ENCODE results near the gene NEK1. TPM values are rescaled to one million over a fixed set of nuclear protein-coding genes. Genes with fewer than 3 reads are reported as not detected.
"Not testable (repeated sequence)": the region's sequence is repeated elsewhere in the genome, so short reads cannot be mapped to it uniquely, and the experiment has no call there.

NEK1 gene
- total RNA-seq, 1 donor from 2014 or later = 11.0 TPM

DNA sequence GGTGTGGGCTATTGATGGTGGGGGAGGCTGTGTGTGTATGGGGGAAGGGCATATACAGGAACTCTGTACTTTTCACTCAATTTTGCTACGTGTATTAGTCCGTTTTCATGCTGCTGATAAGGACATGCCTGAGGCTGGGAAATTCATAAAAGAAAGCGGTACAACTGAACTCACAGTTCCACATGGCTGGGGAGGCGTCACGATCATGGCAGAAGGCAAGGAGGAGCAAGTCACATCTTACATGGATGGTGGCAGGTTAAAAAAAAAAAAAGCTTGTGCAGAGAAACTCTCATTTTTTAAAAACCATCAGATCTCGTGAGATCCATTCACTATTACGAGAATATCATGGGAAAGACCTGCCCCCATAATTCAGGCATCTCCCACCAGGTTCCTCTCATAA lies 152.3 kb downstream of the NEK1 start:
- H3K27ac ChIP-seq = no peak overlapping the region

DNA sequence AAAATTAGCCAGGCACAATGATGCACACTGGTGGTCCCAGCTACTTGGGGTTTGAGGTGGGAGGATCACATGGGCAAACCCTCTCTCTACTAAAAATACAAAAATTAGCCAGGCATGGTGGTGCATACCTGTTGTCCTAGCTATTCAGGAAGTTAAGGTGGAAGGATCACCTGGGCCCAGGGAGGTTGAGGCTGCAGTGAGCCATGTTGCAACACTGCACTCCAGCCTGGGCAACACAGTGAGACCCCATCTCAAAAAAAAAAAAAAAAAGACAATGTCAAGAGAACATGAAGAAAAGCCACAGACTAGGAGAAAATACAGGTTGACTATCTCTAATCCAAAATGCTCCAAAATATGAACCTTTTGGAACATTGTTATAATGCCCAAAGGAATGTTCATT lies 153.8 kb downstream of the NEK1 start:
- intact Hi-C loops (cut with DNase I) = no loop called here
- no peak for DNase-seq (ENCODE audit: low spot score in 2 of 2)
- Histone ChIP-seq H3K36me3 (peaks cover 4 to 14% of the 10 kb centered on the region in 2 donors), H3K4me3 (no peak overlapping the region), H3K27me3 (no peaks in the 10 kb centered on the region), H3K27ac (no peak overlapping the region), H3K4me1 (no peaks in the 10 kb centered on the region), H3K9me3 (no peaks in the 10 kb centered on the region)
- TF ChIP-seq, protein P1, sequence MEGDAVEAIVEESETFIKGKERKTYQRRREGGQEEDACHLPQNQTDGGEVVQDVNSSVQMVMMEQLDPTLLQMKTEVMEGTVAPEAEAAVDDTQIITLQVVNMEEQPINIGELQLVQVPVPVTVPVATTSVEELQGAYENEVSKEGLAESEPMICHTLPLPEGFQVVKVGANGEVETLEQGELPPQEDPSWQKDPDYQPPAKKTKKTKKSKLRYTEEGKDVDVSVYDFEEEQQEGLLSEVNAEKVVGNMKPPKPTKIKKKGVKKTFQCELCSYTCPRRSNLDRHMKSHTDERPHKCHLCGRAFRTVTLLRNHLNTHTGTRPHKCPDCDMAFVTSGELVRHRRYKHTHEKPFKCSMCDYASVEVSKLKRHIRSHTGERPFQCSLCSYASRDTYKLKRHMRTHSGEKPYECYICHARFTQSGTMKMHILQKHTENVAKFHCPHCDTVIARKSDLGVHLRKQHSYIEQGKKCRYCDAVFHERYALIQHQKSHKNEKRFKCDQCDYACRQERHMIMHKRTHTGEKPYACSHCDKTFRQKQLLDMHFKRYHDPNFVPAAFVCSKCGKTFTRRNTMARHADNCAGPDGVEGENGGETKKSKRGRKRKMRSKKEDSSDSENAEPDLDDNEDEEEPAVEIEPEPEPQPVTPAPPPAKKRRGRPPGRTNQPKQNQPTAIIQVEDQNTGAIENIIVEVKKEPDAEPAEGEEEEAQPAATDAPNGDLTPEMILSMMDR (IDR thresholded peaks at IDR 0.05) = no peak

More for the DNA sequence above, 152.3 kb downstream of the NEK1 start:
- Histone ChIP-seq H3K4me1 (no peaks in the 10 kb centered on the region), H3K4me3 (no peak overlapping the region), H3K9me3 (no peaks in the 10 kb centered on the region), H3K36me3 (peaks cover 4 to 14% of the 10 kb centered on the region in 2 donors), H3K27me3 (no peaks in the 10 kb centered on the region)
- DNase-seq (ENCODE audit: low spot score in 2 of 2) = no peak
- TF ChIP-seq, protein P1 (IDR thresholded peaks at IDR 0.05) = no peak
- intact Hi-C loops (cut with DNase I) = no loop called here

DNA sequence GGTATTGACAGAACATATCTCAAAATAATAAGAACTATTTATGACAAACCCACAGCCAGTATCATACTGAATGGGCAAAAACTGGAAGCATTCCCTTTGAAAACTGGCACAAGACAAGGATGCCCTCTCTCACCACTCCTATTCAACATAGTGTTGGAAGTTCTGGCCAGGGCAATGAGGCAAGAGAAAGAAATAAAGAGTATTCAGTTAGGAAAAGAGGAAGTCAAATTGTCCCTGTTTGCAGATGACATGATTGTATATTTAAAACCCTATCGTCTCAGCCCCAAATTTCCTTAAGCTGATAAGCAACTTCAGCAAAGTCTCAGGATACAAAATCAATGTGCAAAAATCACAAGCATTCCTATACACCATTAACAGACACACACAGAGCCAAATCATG lies 159.7 kb downstream of the NEK1 start:
- intact Hi-C loops (cut with DNase I); H3K4me3 ChIP-seq; H3K27ac ChIP-seq; H3K9me3 ChIP-seq; H3K36me3 ChIP-seq; H3K27me3 ChIP-seq; DNase-seq (ENCODE audit: low spot score in 2 of 2); H3K4me1 ChIP-seq: not testable (repeated sequence)

DNA sequence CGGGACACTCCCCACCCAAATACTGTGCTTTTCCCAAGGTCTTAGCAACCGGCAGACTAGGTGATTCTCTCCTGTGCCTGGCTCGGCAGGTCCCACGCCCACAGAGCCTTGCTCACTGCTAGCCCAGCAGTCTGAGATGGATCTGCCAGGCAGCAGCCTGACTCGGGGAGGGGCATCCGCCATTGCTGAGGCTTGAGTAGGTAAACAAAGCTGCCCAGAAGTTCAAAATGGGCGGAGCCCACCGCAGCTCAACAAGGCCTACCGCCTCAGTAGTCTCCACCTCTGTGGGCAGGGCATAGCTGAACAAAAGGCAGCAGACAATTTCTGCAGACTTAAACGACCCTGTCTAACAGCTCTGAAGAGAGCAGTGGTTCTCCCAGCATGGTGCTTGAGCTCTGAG lies 163.4 kb downstream of the NEK1 start:
- intact Hi-C loops (cut with DNase I); H3K27me3 ChIP-seq; H3K4me3 ChIP-seq; H3K27ac ChIP-seq; H3K4me1 ChIP-seq; DNase-seq (ENCODE audit: low spot score in 2 of 2): not testable (repeated sequence)
- Histone ChIP-seq H3K9me3 (peaks cover 0 to 22% of the 10 kb centered on the region in 2 donors), H3K36me3 (peaks cover 10 to 14% of the 10 kb centered on the region in 2 donors)

DNA sequence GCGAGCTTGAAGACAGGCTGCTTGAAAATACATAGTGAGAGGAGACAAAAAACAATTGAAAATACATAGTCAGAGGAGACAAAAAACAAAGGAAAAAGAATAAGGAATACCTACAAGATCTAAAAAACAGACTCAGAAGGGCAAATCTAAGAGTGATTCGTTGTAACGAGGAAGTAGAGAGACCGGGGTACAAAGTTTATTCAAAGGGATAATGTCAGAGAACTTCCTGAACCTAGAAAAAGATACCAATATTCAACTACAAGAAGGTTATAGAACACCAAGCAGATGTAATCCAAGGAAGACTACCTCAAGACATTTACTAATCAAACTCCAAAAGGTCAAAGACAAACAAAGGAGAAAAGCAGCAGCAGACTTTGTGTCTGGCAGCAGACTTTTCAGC lies 165.6 kb downstream of the NEK1 start:
- TF ChIP-seq, protein P1 (IDR thresholded peaks at IDR 0.05) = no peak
- Histone ChIP-seq H3K27me3 (no peaks in the 10 kb centered on the region), H3K36me3 (peaks cover 10 to 14% of the 10 kb centered on the region in 2 donors), H3K4me3 (no peak overlapping the region), H3K9me3 (peaks cover 0 to 34% of the 10 kb centered on the region in 2 donors), H3K27ac (no peak overlapping the region), H3K4me1 (no peaks in the 10 kb centered on the region)
- no peak for DNase-seq (ENCODE audit: low spot score in 2 of 2)
- intact Hi-C loops (cut with DNase I) = no loop called here

DNA sequence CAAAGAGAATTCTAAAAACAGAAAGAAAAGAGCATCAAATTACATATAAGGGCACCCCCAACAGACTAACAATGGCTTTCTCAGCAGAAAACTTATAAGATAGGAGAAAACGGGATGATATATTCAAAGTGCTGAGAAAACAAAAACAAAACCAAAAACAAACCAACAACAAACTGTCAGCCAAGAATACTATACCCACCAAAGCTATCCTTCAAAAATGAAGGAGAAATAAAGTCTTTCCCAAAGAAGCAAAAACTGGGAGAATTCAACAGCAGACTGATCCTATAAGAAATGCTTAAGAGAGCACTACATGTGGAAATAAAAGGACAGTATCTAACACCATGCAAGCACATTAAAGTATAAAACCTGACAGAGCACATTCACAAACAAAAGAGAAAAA lies 168.6 kb downstream of the NEK1 start:
- no peak overlapping the region for H3K4me3 ChIP-seq
- H3K9me3 ChIP-seq = peaks cover 0 to 34% of the 10 kb centered on the region in 2 donors
- H3K27me3 ChIP-seq = no peaks in the 10 kb centered on the region
- H3K36me3 ChIP-seq = peaks cover 6 to 14% of the 10 kb centered on the region in 2 donors
- TF ChIP-seq, protein P1 (IDR thresholded peaks at IDR 0.05) = no peak
- H3K4me1 ChIP-seq = peaks cover 0 to 3% of the 10 kb centered on the region in 2 donors
- no peak for DNase-seq (ENCODE audit: low spot score in 2 of 2)
- no peak overlapping the region for H3K27ac ChIP-seq
- intact Hi-C loops (cut with DNase I) = no loop called here

DNA sequence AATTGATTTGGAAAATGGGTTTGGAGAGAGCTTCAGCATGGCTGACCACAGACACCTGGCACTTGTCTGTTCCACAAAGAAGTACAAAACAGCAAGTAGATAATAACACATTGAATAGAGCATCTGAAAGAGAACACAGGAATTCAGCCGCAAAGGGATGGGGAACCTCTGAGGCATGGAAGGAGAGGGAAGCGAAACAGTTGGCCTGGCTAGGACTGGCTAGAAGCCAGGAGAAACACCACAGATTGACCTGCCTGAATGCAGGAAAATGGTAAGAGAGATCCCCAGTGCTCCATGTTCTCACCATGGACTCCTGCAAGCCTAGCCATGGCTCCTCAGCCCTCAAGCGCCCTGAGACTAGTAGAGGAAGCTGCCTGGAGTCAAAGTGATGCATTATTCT lies 171.9 kb downstream of the NEK1 start:
- H3K36me3 ChIP-seq = peaks cover 0 to 8% of the 10 kb centered on the region in 2 donors
- peaks cover 0 to 3% of the 10 kb centered on the region in 2 donors for H3K4me1 ChIP-seq
- peaks cover 0 to 25% of the 10 kb centered on the region in 2 donors for H3K9me3 ChIP-seq
- intact Hi-C loops (cut with DNase I) = no loop called here
- H3K27me3 ChIP-seq = no peaks in the 10 kb centered on the region
- H3K4me3 ChIP-seq = no peak overlapping the region
- DNase-seq (ENCODE audit: low spot score in 2 of 2) = no peak
- TF ChIP-seq, protein P1 (IDR thresholded peaks at IDR 0.05) = no peak
- no peak overlapping the region for H3K27ac ChIP-seq
